NB4 (cell line): ENCODE measurements around the gene ST8SIA5.

ENCODE experiments used
- DNase-seq: peaks from one replicate; pipeline ENCODE4 v3.0.0; 2010; ENCODE audit warnings: low read depth
- H3K4me3 ChIP-seq: one replicate; pipeline ENCODE4 v1.5.1; 2011; ENCODE audit warnings: mild to moderate bottlenecking, low read depth, low read length, moderate library complexity
- MYC ChIP-seq: IDR thresholded peaks from 2 replicates; pipeline ENCODE4 v1.6.1; 2011; ENCODE audit warnings: low read depth, low read length
- POLR2A ChIP-seq: IDR thresholded peaks from 2 replicates; pipeline ENCODE4 v1.6.1; 2011; ENCODE audit warnings: mild to moderate bottlenecking; ENCODE audit not compliant: insufficient read length; ENCODE audit errors: extremely low read depth
- TF ChIP-seq, protein P1 (sequence below): IDR thresholded peaks from 2 replicates; pipeline ENCODE4 v1.6.1; 2011; ENCODE audit warnings: low read depth, low read length
- TF ChIP-seq, protein P2 (sequence below): IDR thresholded peaks from one replicate; pipeline ENCODE4 v1.5.1; 2012; ENCODE audit warnings: low read depth, low read length

The ST8SIA5 gene

DNA sequence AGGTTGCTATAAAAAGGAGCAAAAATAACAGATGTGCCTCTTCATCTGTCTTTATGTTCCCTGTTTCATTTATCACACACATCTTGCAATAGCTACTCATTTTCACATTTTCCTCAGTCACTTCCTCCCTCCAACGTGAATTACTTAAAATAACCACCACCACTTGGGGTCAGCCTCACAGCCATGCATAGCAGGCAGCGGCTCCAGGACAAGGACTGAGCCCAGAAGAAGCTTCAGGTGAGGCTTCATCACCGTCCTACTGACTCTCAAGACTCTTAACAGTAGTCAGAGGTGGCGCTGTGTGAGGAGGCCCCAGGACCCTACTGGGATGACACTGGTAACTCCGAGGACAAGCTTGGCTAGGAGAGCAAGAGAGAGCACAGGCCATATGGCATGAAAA, 15.5 kb upstream of the ST8SIA5 start:
- peak; percentile 30 for DNase-seq
- no peak overlapping the region for H3K4me3 ChIP-seq
- TF ChIP-seq, protein P1, sequence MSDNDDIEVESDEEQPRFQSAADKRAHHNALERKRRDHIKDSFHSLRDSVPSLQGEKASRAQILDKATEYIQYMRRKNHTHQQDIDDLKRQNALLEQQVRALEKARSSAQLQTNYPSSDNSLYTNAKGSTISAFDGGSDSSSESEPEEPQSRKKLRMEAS = no peak
- TF ChIP-seq POLR2A (no peak), MYC (no peak)
- TF ChIP-seq, protein P2, sequence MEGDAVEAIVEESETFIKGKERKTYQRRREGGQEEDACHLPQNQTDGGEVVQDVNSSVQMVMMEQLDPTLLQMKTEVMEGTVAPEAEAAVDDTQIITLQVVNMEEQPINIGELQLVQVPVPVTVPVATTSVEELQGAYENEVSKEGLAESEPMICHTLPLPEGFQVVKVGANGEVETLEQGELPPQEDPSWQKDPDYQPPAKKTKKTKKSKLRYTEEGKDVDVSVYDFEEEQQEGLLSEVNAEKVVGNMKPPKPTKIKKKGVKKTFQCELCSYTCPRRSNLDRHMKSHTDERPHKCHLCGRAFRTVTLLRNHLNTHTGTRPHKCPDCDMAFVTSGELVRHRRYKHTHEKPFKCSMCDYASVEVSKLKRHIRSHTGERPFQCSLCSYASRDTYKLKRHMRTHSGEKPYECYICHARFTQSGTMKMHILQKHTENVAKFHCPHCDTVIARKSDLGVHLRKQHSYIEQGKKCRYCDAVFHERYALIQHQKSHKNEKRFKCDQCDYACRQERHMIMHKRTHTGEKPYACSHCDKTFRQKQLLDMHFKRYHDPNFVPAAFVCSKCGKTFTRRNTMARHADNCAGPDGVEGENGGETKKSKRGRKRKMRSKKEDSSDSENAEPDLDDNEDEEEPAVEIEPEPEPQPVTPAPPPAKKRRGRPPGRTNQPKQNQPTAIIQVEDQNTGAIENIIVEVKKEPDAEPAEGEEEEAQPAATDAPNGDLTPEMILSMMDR = no peak

DNA sequence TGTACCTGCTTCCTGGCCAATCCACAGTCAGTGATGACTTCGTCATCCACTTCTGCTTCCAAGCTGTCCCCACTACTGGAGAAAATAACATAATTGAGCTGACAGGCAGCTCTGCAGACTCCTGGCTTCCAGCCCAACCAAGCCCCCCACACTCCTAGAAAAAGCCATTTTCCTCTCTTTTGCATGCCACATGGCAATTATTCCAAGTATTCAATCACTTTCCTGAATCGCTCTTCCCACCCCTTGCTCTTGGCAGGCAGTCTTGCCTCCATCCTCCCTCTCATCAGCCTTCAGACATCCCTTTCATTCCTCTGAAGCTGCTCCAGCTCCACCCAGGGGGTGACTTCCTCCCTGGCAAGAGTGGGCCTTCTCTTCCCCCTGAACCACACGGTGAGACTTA, 14.3 kb upstream of the ST8SIA5 start:
- TF ChIP-seq, protein P2 = no peak
- no peak for TF ChIP-seq POLR2A
- TF ChIP-seq, protein P1 = no peak
- H3K4me3 ChIP-seq = no peak overlapping the region
- DNase-seq = no peak

DNA sequence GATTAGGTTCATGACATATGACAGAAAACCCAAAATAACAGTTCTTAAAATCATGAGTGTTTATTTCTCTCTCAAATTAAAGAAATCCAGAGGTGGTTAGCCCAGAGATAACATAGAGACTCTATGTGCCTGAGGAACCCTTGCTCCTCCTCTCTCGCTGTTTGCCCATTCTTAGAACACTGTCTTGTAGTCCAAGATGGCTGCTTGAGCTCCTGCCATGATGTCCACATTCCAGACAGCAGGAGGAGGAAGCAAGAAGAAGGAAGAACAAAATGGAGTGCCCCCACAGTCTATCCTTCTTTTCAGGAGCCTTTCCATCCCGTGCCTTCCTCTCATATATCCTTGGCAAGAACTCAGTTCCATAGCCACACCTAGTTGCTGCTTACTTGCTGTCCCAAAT, 13.9 kb upstream of the ST8SIA5 start:
- TF ChIP-seq, protein P1 = no peak
- TF ChIP-seq POLR2A (no peak), MYC (no peak)
- TF ChIP-seq, protein P2 = no peak
- no peak for DNase-seq
- no peak overlapping the region for H3K4me3 ChIP-seq

DNA sequence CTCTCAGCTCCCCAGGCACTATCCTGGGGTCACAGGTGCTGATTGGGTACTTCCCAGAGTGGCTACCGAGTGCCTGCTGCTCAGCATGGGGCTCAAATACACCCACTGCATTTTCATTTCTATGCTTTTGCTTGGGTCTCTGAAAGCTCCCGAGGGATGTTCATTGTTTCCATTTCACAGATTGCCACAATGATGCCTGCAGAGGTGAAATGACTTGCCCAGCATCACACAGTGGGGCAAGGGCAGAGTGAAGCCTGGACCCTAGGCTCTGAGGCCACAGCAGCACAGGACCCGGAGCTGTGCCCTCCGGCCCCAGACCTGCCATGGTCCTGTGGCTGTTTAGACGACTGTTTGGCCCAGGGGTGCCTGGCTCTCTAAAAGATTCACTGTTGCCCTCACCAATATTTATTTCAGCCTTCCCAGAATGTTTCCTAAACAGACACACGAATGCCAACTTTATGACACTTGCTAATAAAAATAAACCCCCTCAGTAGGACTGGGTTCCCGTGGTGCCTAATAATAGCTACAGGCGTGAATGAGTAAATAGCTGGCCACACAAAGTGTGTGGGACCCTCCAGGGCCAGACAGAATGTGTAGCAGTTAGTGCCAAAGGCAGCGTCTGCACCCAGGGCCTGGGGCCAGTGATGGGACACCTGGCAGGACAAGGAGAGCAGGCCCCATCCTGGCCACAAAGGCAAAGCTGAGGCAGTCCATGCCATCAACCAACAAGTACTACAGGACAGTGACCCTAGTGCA, 11.5 kb upstream of the ST8SIA5 start:
- H3K4me3 ChIP-seq = no peak overlapping the region
- no peak for TF ChIP-seq POLR2A
- DNase-seq = no peak

DNA sequence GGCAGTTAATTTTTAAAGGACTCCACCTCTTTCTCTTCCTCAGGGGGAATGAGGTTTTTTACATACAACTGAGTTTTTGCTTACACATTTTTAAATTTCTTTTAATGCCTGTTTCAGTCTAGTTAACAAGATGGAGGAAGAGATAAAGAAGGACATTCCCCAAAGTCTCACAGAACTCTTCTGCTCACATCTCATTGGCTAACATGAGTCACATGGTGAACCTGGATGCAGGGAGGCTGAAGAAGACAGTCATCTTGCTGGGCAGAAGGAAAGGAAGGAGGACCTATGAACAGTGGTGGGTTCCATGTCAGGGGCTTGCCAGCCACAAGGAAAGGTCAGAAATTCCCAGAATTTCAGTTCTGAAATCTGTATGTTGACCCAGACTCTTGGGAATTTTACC, 10.4 kb upstream of the ST8SIA5 start:
- no peak for DNase-seq
- no peak overlapping the region for H3K4me3 ChIP-seq
- TF ChIP-seq, protein P1 = no peak
- TF ChIP-seq MYC = no peak
- TF ChIP-seq, protein P2 = no peak
- TF ChIP-seq POLR2A = no peak

DNA sequence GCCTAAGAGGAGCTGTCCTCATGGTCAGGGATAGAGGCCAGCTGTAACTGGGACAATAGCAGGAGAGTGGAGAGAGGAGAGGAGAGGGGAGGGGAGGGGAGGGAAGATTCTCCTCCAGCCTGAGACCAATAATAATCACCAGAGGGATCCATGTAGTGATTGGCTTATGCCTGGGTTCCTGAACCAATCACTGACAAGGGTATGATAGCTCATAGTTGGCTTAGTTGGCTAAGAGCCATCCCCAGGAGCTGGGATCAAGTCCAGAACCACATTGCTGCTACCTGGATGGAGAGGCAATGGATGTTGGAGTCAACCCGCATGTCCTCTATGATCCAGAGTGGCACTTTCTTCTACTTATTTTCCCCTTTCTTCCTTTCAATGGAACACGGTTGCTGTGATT, 7.7 kb upstream of the ST8SIA5 start:
- no peak for DNase-seq
- H3K4me3 ChIP-seq = no peak overlapping the region
- TF ChIP-seq, protein P1 = no peak
- TF ChIP-seq, protein P2 = no peak
- TF ChIP-seq MYC = no peak
- no peak for TF ChIP-seq POLR2A
